Progenitor cell of endocrine pancreas (in vitro differentiated cells): ENCODE measurements around the gene SNX10. TPM values are rescaled to one million over a fixed set of nuclear protein-coding genes. Genes with fewer than 3 reads are reported as not detected.

Experiments used
- DNase-seq: peaks from one replicate; pipeline ENCODE4 v3.0.0; 2021; ENCODE audit warnings: low spot score; ENCODE audit not compliant: unreplicated experiment
- H3K27ac Mint-ChIP-seq: 2 replicates; pipeline ENCODE4 v1.8.0; 2021; ENCODE audit warnings: mild to moderate bottlenecking, moderate library complexity, mixed read lengths
- H3K27me3 Mint-ChIP-seq: 2 replicates; pipeline ENCODE4 v1.8.0; 2021; ENCODE audit warnings: mixed read lengths
- H3K36me3 Mint-ChIP-seq: 2 replicates; pipeline ENCODE4 v1.8.0; 2022; ENCODE audit warnings: mixed read lengths; ENCODE audit not compliant: insufficient read depth
- H3K4me1 Mint-ChIP-seq: 2 replicates; pipeline ENCODE4 v1.8.0; 2021; ENCODE audit warnings: low read depth, mixed read lengths
- H3K4me3 Mint-ChIP-seq: 2 replicates; pipeline ENCODE4 v1.8.0; 2021; ENCODE audit warnings: low read depth, mild to moderate bottlenecking, moderate library complexity, mixed read lengths
- H3K9me3 Mint-ChIP-seq: 2 replicates; pipeline ENCODE4 v1.8.0; 2021; ENCODE audit warnings: low read depth, mixed read lengths
- total RNA-seq: library from RNA; stranded (reverse); gene quantifications from 2 replicates; pipeline ENCODE4 v1.2.1, GENCODE V29; 2021
- TF ChIP-seq, protein P1 (sequence below): fragments of 200-600 bp; sonication (generic); IDR thresholded peaks from one replicate; pipeline ENCODE4 v1.5.0; 2021; ENCODE audit warnings: antibody characterized with exemption, mild to moderate bottlenecking; ENCODE audit not compliant: unreplicated experiment

Gene SNX10
- total RNA-seq, 1 donor from 2014 or later, result 9.2 TPM

DNA sequence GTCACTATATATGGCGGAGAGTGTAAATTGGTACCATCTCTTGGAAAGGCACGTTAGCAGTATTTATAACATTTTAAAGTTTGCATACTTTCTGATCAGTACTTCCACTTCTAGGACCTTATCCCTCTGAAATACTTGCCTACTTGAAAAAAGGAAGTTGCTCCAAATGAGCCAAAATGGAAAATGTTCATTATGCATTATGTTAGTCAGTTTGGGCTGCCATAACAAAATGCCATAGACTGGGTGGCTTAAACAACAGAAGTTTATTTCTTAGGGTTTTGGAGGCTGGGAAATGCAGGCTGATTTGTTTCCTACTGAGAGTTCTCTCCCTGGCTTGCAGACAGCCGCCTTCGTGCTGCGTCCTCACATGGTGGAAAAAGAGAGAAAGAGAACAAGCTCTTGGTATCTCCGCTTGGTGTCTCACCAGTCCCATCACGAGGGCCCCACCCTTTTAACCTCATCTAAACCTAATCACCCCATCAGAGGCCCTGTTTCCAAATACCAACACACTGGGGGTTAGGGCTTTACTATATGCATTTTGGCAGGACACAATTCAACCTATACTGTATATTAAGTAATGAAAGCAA is 6.9 kb downstream of the SNX10 start:
- H3K9me3 Mint-ChIP-seq, result no peaks in the 10 kb centered on the region
- no peak overlapping the region for H3K27ac Mint-ChIP-seq
- H3K36me3 Mint-ChIP-seq, result peaks cover 7% of the 10 kb centered on the region
- TF ChIP-seq, protein P1, sequence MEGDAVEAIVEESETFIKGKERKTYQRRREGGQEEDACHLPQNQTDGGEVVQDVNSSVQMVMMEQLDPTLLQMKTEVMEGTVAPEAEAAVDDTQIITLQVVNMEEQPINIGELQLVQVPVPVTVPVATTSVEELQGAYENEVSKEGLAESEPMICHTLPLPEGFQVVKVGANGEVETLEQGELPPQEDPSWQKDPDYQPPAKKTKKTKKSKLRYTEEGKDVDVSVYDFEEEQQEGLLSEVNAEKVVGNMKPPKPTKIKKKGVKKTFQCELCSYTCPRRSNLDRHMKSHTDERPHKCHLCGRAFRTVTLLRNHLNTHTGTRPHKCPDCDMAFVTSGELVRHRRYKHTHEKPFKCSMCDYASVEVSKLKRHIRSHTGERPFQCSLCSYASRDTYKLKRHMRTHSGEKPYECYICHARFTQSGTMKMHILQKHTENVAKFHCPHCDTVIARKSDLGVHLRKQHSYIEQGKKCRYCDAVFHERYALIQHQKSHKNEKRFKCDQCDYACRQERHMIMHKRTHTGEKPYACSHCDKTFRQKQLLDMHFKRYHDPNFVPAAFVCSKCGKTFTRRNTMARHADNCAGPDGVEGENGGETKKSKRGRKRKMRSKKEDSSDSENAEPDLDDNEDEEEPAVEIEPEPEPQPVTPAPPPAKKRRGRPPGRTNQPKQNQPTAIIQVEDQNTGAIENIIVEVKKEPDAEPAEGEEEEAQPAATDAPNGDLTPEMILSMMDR, result no peak
- H3K27me3 Mint-ChIP-seq, result peaks cover 3% of the 10 kb centered on the region
- H3K4me1 Mint-ChIP-seq, result no peaks in the 10 kb centered on the region
- no peak for DNase-seq
- H3K4me3 Mint-ChIP-seq, result no peak overlapping the region

DNA sequence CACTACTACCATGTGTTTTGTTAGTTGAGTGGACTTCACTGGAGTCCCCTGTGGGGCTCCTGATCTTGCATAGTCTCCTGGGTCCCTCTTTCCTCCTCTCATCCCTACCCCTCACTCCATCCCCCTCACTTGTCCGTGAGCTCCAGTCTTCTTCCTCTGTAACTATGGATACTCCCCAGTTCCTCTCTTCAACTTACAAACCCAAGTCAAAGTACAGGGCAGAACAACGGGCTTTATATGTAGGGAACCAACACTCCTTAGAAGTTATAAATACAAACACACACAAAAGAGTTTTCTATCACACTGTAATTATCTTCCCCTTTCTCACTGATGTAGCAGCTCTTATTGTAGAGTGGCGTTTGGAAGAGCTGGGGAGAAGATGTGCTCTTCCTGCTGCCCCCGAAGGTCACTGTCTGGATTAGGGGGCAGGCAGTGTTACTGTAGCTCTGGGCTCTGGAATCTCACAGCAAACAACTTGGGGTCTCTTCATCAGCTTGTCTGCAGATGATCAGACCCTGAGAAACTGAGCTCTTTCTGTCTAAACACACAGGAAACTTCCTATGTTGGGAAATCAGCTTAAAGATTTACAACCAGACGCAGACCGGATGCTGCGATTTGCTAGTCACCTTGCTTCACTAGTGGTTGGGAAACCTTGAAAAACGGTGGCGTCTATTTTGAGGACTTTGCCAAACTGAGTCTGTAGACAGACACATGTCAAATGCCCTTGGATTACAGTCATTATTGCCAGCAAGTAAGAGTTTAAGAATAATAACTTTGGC is 13.6 kb downstream of the SNX10 start:
- TF ChIP-seq, protein P1, result no peak
- no peak overlapping the region for H3K4me3 Mint-ChIP-seq
- peaks cover 3% of the 10 kb centered on the region for H3K27me3 Mint-ChIP-seq
- no peak overlapping the region for H3K27ac Mint-ChIP-seq
- DNase-seq, result no peak
- H3K36me3 Mint-ChIP-seq, result peaks cover 10% of the 10 kb centered on the region
- H3K9me3 Mint-ChIP-seq, result no peaks in the 10 kb centered on the region
- H3K4me1 Mint-ChIP-seq, result no peaks in the 10 kb centered on the region

DNA sequence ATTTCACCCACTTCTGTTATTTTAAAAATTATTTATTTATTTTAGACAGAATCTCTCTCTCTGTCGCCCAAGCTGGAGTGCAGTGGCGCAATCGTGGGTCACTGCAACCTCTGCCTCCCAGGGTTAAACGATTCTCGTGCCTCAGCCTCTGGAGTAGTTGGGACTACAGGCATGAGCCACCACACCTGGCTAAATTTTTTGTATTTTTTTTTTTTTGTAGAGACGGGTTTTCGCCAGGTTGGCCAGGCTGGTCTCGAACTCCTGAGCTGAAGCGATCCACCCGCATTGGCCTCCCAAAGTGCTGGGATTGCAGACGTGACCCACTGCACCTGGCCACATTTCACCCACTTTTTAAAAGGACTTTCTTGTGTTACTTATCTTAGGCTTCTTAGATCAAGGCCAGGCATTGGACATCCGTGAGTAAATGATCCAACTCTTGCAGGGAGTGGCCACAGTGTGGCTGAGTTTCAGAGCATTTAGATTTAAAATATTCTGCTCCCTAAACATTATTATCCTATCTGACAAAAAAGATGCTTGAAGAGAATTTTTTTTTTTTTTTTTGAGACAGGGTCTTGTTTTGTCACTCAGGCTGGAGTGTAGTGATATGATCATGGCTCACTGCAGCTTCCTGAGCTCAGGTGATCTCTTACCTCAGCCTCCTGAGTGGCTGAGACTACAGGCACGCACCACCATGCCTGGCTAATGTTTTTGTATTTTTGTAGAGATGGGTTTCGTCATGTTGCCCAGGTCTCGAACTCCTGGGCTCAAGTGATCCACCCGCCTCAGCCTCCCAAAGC is 14.4 kb downstream of the SNX10 start:
- Mint-ChIP-seq H3K27me3 (peaks cover 3% of the 10 kb centered on the region), H3K4me3 (no peak overlapping the region), H3K27ac (no peak overlapping the region), H3K36me3 (peaks cover 8% of the 10 kb centered on the region), H3K4me1 (no peaks in the 10 kb centered on the region), H3K9me3 (no peaks in the 10 kb centered on the region)
- TF ChIP-seq, protein P1, result no peak
- no peak for DNase-seq

DNA sequence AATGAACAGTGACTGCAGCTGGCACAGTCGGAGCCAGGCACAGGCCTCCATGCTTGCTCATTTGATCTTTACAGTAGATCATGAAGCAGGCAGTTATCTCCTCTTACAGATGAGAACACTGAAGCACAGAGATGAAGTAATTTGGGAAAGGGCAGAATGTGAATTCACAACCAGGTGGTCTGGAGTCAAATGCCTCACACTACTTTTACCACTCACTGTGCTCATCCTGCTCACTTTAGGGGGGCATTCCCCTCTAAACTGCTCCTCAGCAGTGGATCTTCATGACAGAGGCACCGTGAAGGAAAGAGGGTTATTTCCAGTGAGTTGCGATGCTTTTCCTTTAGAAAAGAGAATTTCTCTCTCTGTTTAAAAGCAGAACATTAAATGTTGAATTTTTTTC is 15.1 kb downstream of the SNX10 start:
- no peaks in the 10 kb centered on the region for H3K4me1 Mint-ChIP-seq
- H3K36me3 Mint-ChIP-seq, result peaks cover 8% of the 10 kb centered on the region
- H3K27me3 Mint-ChIP-seq, result peaks cover 3% of the 10 kb centered on the region
- no peak overlapping the region for H3K27ac Mint-ChIP-seq
- H3K4me3 Mint-ChIP-seq, result no peak overlapping the region
- no peaks in the 10 kb centered on the region for H3K9me3 Mint-ChIP-seq
- TF ChIP-seq, protein P1, result no peak
- DNase-seq, result no peak

DNA sequence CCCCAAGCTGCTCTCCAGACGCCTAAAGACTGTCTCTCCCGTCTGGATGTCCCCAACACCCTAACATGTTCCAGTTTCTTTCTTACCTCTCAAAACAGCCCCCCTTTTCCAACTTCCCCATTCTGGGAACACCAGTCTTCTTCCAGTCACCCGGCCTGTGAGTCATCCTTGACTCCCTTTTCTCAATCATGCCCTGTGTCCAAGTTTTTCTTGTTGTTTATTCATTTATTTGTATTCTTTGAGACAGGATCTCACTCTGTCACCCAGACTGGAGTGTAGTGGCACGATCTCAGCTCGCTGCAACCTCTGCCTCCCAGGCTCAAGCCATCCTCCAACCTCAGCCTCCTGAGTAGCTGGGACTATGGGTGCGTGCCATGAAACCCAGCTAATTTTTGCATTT is 15.6 kb downstream of the SNX10 start:
- TF ChIP-seq, protein P1, result no peak
- peaks cover 8% of the 10 kb centered on the region for H3K36me3 Mint-ChIP-seq
- H3K27ac Mint-ChIP-seq, result no peak overlapping the region
- H3K4me1 Mint-ChIP-seq, result no peaks in the 10 kb centered on the region
- H3K4me3 Mint-ChIP-seq, result no peak overlapping the region
- peaks cover 3% of the 10 kb centered on the region for H3K27me3 Mint-ChIP-seq
- no peaks in the 10 kb centered on the region for H3K9me3 Mint-ChIP-seq
- DNase-seq, result no peak
